ENCODE measurements around the gene TIAM2.

TIAM2 gene

DNA sequence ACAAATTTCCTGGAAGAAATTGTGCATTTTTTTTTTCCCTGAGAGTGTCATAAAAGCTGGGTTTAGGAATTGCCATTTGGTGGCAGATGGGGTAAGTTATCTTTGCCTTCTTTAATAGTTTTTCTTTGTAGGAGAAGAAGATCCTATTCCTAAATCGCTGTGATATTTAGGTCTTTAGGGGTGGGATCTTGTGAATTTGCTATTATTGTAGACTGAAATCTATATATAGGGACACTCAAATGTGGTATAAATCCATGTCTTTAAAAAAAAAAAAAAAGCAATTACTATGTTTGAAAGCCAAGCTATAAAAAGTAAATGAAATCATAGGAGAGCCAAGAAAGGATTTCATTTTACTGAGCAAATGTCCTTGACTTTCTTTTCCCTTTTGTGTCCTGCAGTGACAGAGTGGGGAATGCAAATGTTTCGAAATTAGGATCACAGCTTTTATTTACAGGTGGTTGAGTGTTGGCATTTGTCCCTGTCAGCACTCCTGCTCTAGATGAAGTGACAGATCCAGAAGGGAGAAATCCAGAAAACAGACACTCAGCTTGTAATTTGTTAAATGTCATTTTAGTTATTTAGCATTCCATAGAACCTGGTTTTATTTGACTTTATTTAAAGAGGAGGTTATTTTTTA, 29.4 kb downstream of the TIAM2 start:
- no peak for DNase-seq (ENCODE audit: low spot score)

DNA sequence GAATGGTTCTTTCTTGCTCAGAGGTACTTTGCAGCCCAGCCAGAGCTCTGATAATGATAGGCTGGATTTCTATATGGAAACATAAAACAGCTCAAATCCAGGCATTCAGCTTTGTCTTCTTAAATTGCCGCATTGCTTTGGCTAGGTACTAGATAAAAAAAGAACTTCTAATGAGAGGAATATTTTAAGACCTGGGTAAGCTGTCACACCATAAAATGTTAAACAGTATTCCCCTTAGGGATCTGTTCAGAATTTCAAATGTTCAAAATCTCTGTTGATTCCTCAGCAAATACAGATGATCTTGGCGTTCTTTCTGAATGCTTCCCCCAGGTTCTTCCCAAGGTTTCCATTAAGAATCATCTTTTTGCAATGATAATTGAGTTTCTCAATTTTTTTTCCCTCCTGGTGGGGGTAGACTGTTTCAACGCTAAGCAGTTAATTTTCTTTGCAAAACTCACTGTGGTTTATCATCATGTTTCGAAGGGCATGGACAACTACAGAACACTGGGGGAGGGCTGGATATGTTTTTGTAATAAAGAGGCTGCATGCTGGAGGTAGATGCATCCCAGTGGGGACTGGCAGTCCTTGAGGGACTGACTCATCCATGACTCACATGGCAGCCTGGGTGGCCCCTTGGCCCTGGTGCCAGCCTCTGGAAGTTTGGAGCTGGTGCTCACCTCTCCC, 31.0 kb downstream of the TIAM2 start:
- no peak for DNase-seq (ENCODE audit: low spot score)

DNA sequence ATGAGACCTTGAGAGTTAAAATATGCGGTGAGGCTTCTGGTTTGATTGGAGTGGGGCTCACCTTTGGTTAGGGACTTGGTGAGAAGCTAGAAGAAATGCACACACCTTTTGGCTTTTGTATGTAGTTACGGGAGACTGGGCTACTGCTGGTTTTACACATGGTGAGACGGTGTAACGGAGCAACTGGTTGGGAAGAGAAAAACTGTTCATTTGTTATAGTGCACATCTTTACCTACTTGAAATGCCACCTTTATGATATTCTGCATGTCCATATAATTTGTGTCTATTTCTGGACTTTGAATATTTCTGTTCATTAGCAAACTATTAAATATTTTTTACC, 31.6 kb downstream of the TIAM2 start:
- DNase-seq (ENCODE audit: low spot score), result no peak

DNA sequence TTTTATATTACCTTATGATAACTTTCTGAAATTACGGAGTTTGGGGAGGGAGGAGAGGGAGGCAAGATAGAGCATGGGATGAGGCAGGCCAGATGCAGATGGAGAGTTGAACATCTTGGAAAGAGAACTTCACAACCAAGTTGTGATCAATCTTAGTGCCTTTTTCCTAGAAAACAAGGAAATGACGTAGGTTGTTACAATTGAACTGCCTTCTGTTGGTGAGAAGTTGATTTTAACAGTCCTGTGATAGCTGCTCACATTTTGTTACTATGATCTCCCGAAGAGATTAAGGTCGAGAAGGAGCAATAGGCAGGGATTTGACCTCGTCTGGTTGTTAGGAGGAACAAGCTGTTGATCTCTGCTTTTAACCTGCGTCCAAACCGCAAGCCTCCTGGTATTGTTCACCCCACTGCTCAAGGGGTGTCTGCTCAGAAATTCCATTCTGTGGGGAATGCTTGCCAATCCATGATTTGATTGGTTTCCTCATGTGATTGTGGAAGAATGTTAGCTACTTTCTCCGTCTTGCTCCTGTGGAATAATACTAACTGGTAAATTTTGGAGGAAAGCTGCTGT, 35.1 kb downstream of the TIAM2 start:
- DNase-seq (ENCODE audit: low spot score), result no peak

DNA sequence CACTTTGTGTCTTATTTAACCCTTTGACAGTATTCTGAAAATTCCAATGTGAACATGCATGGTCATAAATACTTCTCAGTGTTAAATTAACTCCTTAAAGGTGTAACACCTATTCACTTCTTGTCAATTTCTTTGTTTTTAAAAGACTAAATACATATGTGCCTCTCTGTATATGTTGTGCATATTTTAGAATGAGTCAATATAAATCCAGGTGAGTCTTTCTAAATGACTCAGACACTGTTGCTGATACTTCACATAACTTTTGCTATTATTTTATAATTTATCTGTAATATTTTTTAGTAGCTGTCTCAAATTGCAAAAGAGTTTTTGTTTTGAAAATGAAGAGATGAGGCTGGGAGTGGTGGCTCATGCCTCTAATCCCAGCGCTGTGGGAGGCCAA, 36.0 kb downstream of the TIAM2 start:
- no peak for DNase-seq (ENCODE audit: low spot score)

DNA sequence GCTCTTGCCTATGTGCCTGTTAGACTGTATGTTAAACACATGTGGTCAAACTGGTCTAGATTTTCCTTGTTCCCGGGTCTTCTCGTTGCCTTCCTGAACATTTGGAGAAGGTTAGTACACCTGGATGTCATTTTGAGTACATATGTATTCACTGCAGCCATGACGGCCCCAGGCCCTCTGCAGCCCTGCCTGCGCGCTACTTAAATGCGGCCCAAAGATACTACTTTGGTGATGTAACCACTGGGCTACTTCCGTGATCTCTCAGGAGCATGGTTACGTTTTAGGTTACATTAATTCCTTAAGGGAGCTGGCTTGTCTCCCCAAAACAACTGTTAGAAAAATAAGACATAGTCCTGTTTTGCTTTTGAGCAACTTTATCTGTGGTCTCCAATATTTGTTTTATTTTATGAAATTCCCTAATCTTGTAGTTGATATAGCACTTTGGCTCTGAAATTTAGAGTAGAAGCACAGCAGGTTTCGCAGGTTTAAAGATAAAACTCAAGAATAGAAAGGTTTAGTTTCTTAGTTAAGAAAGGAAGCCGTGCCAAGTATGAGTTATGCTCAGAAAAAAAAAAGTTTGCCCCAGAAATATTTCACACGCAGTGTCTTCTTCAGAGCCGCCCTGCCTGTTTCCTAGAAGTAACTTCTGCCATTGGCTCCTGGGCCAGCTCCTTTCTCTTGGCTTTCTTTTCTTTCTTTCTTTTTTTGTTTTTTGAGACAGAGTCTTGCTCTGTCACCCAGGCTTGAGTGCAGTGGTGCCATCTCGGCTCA, 38.1 kb downstream of the TIAM2 start:
- no peak for DNase-seq (ENCODE audit: low spot score)

DNA sequence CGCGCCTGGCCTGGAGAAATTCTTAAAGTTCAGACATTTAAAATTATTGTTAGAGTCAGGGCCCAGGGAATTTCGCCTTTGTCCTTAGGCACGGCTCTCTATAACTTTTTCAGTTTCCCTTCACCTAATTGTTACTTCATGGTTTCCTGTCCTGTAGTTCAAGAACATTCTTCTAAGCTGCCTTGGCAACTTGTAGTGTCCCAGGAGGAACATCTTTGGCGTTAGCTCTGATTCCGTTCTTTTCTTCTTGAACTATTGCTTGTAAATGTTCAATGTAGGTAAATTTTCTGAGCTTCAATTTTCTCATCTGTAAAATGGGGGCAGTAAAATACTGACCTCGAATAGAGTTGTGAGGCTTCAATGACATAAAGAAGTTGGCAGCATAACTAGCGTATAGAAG, 41.8 kb downstream of the TIAM2 start:
- DNase-seq (ENCODE audit: low spot score), result no peak

DNA sequence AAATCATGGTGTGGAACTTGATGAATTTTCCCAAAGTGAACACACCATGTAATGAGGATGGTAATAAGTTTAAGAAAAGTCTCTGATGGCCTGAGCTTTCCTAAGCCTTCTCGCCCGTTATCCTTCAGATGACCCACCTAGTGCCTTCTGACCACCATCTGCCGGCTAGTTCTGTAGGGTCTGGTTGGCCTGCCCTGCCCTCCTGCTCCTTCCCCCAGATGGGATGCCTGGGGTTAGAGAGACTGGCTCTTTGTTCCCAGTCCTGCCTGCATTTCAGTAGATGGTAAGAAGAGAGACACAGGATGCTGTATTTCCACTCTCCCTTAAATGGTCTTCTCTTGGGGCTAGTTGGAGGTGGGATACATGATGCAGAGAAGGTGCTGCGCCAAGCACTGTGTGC, 43.0 kb downstream of the TIAM2 start:
- DNase-seq (ENCODE audit: low spot score), result no peak

DNA sequence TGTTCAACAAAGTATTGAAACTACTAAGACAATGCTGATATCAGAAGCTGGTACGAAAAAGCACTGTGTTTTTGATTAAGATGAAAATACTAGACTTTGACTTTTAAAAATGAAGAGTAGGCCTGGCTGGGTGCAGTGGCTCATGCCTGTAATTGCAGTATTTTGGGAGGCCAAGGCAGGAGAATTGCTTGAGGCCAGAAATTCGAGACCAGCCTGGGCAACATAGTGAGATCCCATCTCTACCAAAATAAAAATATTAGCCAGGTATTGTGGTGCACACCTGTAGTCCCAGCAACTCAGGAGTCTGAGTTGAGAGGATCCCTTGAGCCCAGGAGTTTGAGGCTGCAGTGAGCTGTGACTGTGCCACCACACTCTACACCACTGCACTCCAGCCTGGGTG, 43.4 kb downstream of the TIAM2 start:
- DNase-seq (ENCODE audit: low spot score), result no peak

DNA sequence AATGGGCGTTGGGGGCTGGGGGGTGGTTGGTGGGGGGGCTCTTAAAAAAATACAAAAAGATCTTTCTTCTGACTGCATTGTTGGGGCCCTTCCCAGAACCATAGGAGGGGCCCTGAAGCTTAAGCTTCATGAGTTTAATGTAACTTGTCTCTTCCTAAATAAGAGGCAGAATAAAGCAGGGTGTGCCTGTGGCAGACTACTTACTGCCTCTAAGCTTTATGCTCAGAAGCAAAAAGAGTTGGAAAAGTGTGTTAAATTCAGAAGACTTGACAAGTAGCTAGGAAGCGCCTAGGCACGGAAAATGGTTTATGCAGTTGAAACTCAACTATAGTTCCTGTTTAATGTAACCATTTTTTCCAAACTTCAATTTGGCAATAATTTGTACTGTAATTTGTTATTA, 44.5 kb downstream of the TIAM2 start:
- no peak for DNase-seq (ENCODE audit: low spot score)

DNA sequence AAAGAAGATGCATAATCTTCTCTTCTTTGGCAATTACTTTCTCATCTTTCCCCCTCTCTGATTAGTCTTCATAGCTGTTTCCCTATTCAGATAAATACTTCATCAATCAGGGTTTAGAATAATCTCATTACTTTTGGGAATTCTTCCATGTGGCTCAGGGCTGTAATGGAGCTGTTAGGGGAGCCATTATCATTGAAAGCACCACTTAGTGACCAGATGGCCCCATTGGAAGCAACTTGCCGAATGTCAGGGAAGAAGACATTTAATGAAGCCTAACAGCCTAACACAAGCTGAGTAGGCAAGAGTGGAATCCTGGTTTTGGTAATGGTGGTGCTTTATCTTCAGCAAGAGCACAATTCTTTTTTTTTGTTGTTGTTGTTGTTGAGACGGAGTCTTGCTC, 45.0 kb downstream of the TIAM2 start:
- DNase-seq (ENCODE audit: low spot score), result no peak

DNA sequence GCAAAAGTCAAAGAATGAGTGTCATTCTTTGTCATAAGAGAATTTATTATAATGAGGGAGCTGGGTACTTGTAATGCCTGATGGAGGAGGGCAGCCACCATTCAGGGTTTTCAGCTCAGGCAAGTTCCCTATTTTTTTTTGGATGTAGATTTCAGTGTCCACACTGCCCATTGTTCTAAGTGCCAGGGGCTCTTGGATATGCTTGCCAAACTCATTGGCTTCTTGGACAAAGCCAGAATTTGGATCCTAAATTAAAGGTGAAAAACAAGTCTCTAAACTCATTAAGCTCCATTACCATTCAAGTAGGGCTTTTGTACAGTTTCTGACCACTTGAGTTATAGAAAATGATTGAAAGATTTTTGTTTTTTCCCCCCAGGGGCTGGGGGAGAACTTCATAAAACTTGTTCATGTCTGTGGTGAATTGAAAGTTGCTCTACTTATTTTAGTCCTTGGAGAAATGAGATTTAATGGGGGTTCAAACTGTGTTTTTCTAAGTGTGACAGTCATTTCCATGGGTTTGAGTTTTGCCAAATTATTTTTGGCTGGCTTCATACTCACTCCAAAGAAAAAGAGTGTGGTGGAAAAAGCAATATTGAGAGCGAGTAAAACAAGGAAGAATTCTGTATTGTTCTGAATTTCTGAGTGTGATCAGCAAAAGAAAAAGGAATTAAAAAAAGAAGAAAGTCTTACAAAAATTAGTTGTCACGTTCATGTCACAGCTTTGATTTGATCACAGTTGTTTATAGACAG, 46.0 kb downstream of the TIAM2 start:
- DNase-seq (ENCODE audit: low spot score), result no peak

DNA sequence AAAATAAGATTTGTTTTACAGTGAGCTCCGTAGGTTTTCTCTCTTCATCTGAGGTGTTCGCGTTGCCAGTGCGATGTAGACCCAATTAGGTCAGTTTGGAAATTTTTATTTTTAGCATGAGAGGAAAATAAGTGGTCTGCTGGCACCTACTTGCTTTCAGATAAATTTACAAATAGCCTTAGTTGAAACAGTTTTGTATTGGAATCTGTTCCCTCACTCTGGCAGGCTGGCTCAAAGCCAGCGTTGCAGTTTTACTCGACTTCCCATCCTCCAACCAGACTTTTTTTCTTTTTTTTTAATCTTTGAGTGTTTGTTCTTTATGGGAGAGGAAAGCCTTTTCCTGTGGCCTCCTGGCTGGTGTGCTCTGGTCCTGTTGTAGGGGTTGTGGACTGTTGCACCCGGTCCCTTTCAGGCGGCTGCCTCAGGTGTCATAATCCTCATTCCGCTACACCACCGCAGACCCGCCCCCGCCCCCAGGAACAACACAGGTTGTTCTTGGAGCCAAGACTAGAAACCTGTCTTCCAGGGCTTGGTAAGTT, 46.7 kb downstream of the TIAM2 start:
- DNase-seq (ENCODE audit: low spot score), result no peak

DNA sequence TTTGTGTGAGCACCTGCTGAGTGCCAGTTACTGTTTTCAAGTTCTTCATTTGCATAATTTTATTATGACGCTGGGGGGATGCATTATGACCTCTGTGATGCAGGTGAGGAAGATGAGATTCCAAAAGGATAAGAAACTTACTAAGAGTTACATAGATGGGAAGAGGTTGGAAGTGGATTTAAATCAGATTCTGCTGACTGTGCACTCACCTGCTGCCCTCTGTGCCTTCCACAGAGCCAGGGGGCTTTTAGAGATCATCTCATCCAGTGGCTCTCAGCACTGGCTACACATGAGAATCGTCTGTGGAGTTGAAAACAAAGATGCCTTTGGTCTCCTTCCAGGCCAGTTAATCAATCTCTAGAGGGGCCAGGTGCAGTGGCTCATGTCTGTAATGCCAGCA, 47.9 kb downstream of the TIAM2 start:
- DNase-seq (ENCODE audit: low spot score), result no peak

DNA sequence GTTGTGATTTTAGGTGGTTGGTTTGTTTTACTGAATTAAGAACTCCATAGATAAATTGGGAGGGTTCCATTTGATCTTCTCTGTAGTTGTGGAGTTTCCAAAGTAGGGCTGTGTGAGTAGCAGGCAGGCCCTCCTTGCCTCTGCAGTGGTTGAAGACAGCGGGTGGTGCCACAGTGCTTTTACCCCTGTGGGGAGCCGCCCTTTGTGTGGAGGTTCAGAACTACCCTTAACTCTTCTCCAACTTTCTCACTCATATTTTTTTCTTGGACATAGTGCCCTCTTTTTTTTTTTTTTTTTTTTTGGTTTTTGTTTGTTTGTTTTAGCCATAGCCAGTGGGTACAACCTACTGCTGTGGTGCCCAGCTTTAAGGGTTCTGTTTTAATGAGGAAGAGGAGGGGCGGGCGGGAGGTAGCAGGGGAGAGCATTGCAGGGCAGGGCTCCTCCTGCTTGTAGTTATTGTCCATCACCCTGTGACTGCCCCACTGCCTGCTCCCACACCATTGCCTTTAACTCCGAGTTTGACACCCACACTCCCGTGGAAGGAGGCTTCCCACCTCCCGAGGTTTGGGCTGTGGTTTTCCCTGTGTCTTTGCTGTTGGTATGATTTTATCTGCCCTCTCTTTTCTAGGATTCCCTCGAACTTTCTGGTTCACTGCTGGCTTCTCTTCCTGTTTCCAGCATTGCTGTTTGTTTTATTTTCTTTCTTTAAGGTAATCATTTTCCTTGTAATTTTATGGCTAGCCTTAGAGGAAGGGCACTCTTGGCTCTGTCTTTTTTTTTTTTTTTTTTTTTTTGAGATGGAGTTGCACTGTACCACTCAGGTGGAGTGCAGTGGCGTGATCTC, 50.7 kb downstream of the TIAM2 start:
- DNase-seq (ENCODE audit: low spot score), result no peak

DNA sequence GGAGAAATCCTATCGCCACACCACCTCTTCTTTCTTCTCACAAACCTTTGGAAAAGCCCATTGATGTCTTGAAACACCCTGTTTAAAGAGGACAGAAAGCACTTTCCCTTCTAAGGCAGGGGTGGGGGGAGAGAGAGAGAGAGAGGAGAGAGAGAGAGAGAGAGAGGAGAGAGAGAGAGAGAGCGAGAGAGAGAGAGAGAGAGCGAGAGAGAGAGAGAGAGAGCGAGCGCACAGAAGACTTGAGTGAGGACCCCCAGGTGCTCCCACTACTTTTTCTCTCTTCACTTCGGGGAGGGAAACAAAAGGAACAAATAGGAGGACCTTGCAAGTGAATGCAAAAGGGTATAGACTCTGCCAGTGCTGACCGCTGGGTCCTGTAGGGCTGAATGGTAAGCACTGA, 52.4 kb downstream of the TIAM2 start:
- DNase-seq (ENCODE audit: low spot score), result no peak

DNA sequence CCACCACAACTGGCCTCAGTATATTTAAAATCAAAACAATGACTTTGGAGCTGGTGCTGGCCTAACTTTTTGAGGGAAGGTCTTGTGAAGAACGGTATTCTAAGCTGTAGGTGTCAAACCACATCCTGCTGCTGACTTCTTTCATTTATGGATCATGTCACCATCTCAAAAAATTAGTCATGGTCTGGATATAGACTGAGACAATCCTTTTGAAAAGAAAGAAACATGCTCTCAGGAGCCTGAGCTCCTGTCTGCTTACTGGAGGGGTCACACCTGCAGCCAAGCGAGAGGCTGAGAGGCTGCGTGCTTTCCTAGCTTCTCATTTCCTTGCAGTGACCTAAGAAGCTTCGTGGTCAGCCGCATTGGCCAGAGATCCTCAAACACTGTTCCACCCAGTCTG, 55.2 kb downstream of the TIAM2 start:
- DNase-seq (ENCODE audit: low spot score), result no peak

DNA sequence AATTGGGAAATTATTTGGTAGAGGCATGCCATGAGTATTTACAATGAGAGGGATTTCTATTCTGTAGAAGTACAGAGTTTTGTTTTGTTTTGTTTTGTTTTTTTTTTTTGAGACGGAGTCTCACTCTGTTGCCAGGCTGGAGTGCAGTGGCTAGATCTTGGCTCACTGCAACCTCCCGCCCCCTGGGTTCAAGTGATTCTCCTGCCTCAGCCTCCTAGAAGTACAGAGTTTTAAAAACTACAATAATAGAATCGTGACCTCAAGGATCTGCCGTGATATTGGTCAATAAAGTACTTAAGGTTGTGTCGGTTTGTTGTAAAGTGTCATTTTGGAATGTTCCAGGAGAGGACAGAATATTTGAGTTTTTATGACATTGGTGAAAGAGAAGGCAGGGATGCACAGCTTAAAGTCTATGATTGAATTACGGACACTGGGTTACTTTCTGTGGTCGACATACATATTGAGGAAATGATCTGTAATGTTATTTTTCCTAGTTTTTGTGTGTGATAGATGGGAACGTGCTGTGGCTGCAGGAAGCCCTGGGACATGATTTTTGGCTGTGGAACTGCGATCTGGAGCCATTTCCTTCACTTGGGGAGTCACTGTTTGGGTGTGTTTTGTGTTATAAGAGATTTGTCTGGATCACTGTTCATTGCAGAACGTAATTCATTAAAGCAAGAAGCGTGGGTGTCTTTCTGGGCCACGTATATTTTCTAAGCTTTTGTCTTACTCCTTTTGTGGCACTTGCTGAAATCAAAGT, 59.6 kb downstream of the TIAM2 start:
- no peak for DNase-seq (ENCODE audit: low spot score)

DNA sequence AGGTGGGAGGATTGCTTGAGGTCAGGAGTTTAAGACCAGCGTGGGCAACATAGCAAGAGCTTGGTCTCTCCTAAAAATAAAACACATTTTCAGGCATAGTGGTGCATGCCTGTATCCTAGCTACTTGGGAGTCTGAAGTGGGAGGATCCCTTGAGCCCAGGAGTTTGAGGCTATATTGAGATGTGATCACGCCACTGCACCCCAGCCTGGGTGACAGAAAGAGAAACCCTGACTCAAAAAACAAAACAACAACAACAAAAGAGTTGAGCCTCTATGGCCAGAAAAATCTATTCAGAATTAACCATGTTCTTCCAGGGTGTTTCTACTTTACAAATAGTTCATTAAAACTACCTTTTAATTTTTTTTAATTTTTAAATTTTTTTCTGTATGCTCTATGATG, 60.6 kb downstream of the TIAM2 start:
- no peak for DNase-seq (ENCODE audit: low spot score)

DNA sequence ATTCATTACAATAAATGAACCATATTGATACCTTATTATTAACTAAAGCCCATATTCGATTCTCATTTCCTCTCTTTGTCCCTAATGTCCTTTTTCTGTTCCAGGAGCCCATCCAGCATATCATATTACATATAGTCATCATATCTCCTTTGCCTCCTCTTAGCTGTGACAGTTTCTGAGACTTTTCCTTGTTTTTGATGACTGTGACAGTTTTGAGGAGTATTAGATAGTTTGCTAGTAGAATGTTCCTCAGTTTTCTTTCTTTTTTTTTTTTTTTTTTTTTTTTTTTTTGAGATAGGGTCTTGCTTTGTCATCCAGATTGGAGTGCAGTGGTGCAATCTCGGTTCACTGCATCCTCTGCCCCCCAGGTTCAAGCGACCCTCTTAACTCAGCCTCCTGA, 61.6 kb downstream of the TIAM2 start:
- no peak for DNase-seq (ENCODE audit: low spot score)

DNA sequence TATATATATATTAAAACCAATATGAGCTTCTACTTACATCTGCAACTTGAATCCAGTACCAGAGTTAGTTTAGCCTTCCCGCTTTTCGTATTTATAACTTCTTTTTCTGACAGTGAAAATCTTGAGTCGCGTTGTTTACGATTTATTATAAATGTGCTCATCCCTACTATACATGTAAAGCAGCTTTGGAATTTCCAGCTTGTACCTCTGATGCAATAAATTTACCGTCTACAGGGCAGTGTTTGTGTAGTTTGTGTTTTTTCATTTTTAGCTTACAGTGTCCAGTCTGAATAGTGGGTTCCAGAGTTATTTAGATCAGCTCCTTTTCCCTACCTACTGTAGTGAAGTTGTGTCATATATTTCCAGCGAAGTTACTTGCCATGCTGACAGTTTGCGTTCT, 66.3 kb downstream of the TIAM2 start:
- DNase-seq (ENCODE audit: low spot score), result no peak

All from ecto neural progenitor cell (in vitro differentiated cells).